HepG2 (cell line): Measurements from ENCODE around the gene LINGO1. TPM values are rescaled to one million over a fixed set of nuclear protein-coding genes. Genes with fewer than 3 reads are reported as not detected.
A peak's percentile ranks its signal among the peaks of the same experiment; 100 is the strongest.

ENCODE experiments used
- BHLHE40 ChIP-seq: IDR thresholded peaks from 2 replicates; pipeline ENCODE4 v1.6.1; 2011; ENCODE audit warnings: low read length, improper control_type of control experiment
- SKI ChIP-seq: fragments of 450-650 bp; IDR thresholded peaks from one replicate; pipeline ENCODE4 v1.6.1; 2018; ENCODE audit warnings: mild to moderate bottlenecking; ENCODE audit not compliant: partially characterized antibody
- SNAI1 ChIP-seq: sonication (generic); formaldehyde crosslinking; IDR thresholded peaks from 2 replicates; pipeline ENCODE4 v1.5.0; 2020; ENCODE audit warnings: mild to moderate bottlenecking, missing genetic modification reagents, borderline replicate concordance
- SRSF9 ChIP-seq: fragments of 200-400 bp; formaldehyde crosslinking; IDR thresholded peaks from 2 replicates; pipeline ENCODE4 v1.6.1; 2018; ENCODE audit warnings: borderline replicate concordance, mild to moderate bottlenecking, low read depth, low read length; ENCODE audit not compliant: insufficient read depth, poor library complexity, severe bottlenecking
- ZBTB39 ChIP-seq: sonication (generic); formaldehyde crosslinking; IDR thresholded peaks from 2 replicates; pipeline ENCODE4 v1.5.0; 2020; ENCODE audit warnings: missing genetic modification reagents
- ZFP82 ChIP-seq: sonication (generic); formaldehyde crosslinking; IDR thresholded peaks from 2 replicates; pipeline ENCODE4 v1.5.1; 2020; ENCODE audit warnings: mild to moderate bottlenecking, missing genetic modification reagents, borderline replicate concordance
- ZNF317 ChIP-seq: sonication (generic); formaldehyde crosslinking; IDR thresholded peaks from 2 replicates; pipeline ENCODE4 v1.5.0; 2020; ENCODE audit warnings: mild to moderate bottlenecking, missing genetic modification reagents
- ZXDC ChIP-seq: sonication (generic); formaldehyde crosslinking; IDR thresholded peaks from 2 replicates; pipeline ENCODE4 v1.5.0; 2020; ENCODE audit warnings: mild to moderate bottlenecking, missing genetic modification reagents
- polyA plus RNA-seq, 8 experiments: library from polyadenylated mRNA; depleted of rRNA in 3 of 8; stranded (reverse) in 7 of 8; unstranded in 1 of 8; fragments of >200 nt; fragmentation: Illumina TruSeq in 4 of 8; extraction: Trizol in 4 of 8; gene quantifications; 2 replicates each; pipeline versions ENCODE4 v1.2.1 to v1.2.3, GENCODE V29; 2011 to 2016; ENCODE audit warnings: low read depth in 4 of 8, missing spikeins in 1 of 8, mixed read lengths in 1 of 8; ENCODE audit not compliant: insufficient read depth in 1 of 8
- total RNA-seq, 5 experiments: library from RNA; depleted of rRNA; stranded (reverse); fragments of >200 nt; fragmentation: Illumina TruSeq; extraction: Trizol; gene quantifications; 2 replicates each; pipeline ENCODE4 v1.2.3, GENCODE V29; 2016; ENCODE audit warnings: low read depth in 1 of 5
- TF ChIP-seq, protein P1 (sequence below): sonication (generic); formaldehyde crosslinking; IDR thresholded peaks from 2 replicates; pipeline ENCODE4 v1.4.0; 2020; ENCODE audit warnings: low read depth, missing genetic modification reagents
- TF ChIP-seq, protein P2 (sequence below): sonication (generic); formaldehyde crosslinking; IDR thresholded peaks from 2 replicates; pipeline ENCODE4 v1.4.0; 2020; ENCODE audit warnings: missing genetic modification reagents
- TF ChIP-seq, protein P3 (sequence below): sonication (generic); formaldehyde crosslinking; IDR thresholded peaks from 2 replicates; pipeline ENCODE4 v1.4.0; 2020; ENCODE audit warnings: low read depth, mild to moderate bottlenecking, missing genetic modification reagents
- TF ChIP-seq, protein P4 (sequence below): sonication (generic); formaldehyde crosslinking; IDR thresholded peaks from 2 replicates; pipeline ENCODE4 v1.5.1; 2020; ENCODE audit warnings: missing genetic modification reagents, mild to moderate bottlenecking, borderline replicate concordance
- TF ChIP-seq, protein P5 (sequence below): IDR thresholded peaks from 2 replicates; pipeline ENCODE4 v1.6.1; 2012; ENCODE audit warnings: inconsistent platforms

LINGO1 gene
- total and polyA plus RNA-seq, 2 of the 13 experiments (the other 11 are each of a cell fraction or from before 2014, with no cell fraction given), result 0.07 TPM; not detected in 1

DNA sequence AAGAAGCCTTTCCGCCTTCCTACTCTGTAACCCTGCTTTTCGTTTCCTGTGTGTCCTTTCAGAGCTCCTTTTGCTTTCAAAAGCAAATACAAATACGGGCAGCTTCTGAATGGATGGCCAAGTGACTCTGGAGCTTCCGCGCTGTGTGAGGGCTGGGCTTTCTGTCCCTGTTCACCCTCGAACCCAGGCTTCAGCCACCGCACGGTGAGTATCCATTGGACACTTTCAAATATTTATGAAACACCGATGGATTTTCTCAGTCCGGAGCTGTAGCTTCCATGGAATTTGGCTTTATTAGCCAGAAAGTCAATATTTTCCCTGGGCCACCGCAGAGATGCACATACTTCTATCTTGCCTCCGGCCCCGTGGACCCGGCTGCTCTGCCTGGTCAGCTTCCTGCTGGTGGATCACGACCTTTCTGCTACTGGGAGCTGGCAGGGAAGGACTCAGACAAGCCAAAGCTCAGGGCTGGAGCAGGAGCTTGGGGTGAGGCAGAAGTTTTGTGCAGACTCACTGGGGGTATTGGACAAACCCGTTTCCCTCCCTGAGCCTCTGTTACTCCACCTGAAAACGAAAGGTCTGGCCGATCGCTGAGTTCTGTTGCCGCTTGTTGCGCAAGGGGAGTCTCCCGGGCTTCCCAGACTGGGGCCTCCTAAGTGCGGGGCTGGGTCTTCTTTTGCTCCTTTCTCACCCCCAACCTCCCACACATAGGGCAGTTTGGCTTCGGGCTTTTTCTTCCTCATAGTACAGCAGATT, 63.6 kb downstream of the LINGO1 start (continued):
- TF ChIP-seq, protein P1, sequence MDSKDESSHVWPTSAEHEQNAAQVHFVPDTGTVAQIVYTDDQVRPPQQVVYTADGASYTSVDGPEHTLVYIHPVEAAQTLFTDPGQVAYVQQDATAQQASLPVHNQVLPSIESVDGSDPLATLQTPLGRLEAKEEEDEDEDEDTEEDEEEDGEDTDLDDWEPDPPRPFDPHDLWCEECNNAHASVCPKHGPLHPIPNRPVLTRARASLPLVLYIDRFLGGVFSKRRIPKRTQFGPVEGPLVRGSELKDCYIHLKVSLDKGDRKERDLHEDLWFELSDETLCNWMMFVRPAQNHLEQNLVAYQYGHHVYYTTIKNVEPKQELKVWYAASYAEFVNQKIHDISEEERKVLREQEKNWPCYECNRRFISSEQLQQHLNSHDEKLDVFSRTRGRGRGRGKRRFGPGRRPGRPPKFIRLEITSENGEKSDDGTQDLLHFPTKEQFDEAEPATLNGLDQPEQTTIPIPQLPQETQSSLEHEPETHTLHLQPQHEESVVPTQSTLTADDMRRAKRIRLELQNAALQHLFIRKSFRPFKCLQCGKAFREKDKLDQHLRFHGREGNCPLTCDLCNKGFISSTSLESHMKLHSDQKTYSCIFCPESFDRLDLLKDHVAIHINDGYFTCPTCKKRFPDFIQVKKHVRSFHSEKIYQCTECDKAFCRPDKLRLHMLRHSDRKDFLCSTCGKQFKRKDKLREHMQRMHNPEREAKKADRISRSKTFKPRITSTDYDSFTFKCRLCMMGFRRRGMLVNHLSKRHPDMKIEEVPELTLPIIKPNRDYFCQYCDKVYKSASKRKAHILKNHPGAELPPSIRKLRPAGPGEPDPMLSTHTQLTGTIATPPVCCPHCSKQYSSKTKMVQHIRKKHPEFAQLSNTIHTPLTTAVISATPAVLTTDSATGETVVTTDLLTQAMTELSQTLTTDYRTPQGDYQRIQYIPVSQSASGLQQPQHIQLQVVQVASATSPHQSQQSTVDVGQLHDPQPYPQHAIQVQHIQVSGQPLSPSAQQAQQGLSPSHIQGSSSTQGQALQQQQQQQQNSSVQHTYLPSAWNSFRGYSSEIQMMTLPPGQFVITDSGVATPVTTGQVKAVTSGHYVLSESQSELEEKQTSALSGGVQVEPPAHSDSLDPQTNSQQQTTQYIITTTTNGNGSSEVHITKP (CRISPR knock-in tag), result peak; percentile 21; the same call in 1 of the 2 replicates
- TF ChIP-seq BHLHE40, result no peak
- no peak for TF ChIP-seq SRSF9
- TF ChIP-seq SKI, result no peak
- TF ChIP-seq, protein P2, sequence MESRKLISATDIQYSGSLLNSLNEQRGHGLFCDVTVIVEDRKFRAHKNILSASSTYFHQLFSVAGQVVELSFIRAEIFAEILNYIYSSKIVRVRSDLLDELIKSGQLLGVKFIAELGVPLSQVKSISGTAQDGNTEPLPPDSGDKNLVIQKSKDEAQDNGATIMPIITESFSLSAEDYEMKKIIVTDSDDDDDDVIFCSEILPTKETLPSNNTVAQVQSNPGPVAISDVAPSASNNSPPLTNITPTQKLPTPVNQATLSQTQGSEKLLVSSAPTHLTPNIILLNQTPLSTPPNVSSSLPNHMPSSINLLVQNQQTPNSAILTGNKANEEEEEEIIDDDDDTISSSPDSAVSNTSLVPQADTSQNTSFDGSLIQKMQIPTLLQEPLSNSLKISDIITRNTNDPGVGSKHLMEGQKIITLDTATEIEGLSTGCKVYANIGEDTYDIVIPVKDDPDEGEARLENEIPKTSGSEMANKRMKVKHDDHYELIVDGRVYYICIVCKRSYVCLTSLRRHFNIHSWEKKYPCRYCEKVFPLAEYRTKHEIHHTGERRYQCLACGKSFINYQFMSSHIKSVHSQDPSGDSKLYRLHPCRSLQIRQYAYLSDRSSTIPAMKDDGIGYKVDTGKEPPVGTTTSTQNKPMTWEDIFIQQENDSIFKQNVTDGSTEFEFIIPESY (CRISPR knock-in tag), result no peak
- TF ChIP-seq ZBTB39, result no peak
- TF ChIP-seq ZNF317, result no peak; the same call in 1 of the 2 replicates
- TF ChIP-seq, protein P3, sequence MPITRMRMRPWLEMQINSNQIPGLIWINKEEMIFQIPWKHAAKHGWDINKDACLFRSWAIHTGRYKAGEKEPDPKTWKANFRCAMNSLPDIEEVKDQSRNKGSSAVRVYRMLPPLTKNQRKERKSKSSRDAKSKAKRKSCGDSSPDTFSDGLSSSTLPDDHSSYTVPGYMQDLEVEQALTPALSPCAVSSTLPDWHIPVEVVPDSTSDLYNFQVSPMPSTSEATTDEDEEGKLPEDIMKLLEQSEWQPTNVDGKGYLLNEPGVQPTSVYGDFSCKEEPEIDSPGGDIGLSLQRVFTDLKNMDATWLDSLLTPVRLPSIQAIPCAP (CRISPR knock-in tag), result no peak
- TF ChIP-seq SNAI1 (CRISPR knock-in tag), result no peak
- no peak for TF ChIP-seq ZXDC
- TF ChIP-seq, protein P4, sequence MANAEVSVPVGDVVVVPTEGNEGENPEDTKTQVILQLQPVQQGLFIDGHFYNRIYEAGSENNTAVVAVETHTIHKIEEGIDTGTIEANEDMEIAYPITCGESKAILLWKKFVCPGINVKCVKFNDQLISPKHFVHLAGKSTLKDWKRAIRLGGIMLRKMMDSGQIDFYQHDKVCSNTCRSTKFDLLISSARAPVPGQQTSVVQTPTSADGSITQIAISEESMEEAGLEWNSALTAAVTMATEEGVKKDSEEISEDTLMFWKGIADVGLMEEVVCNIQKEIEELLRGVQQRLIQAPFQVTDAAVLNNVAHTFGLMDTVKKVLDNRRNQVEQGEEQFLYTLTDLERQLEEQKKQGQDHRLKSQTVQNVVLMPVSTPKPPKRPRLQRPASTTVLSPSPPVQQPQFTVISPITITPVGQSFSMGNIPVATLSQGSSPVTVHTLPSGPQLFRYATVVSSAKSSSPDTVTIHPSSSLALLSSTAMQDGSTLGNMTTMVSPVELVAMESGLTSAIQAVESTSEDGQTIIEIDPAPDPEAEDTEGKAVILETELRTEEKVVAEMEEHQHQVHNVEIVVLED (CRISPR knock-in tag), result no peak
- TF ChIP-seq ZFP82 (CRISPR knock-in tag), result no peak
- TF ChIP-seq, protein P5, sequence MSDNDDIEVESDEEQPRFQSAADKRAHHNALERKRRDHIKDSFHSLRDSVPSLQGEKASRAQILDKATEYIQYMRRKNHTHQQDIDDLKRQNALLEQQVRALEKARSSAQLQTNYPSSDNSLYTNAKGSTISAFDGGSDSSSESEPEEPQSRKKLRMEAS, result no peak
